ENCODE results near the gene SV2C.

- TF ChIP-seq POLR2A (IDR thresholded peaks at IDR 0.05; ENCODE audit: borderline replicate concordance, extremely low read depth, insufficient read depth, insufficient read length) (no peak), REST (IDR thresholded peaks at IDR 0.05; ENCODE audit: low read depth) (no peak), CTCF (IDR thresholded peaks at IDR 0.05 in 2 of 3, conservative IDR thresholded peaks at IDR 0.05 in 1 of 3; ENCODE audit: borderline replicate concordance in 1 of 3, insufficient read depth in 1 of 3, low read depth in 2 of 3, low read length in 2 of 3) (no peak), ZNF274 (IDR thresholded peaks at IDR 0.05; ENCODE audit: low read depth, low read length) (no peak), YY1 (IDR thresholded peaks at IDR 0.05; ENCODE audit: extremely low read depth, insufficient replicate concordance, low read depth, low read length) (no peak), EGR1 (IDR thresholded peaks at IDR 0.05; ENCODE audit: low read depth) (no peak), EZH2phosphoT487 (IDR thresholded peaks at IDR 0.05; ENCODE audit: borderline replicate concordance) (no peak)
Measured at GRCh38 chr5:76250463-76250862, 167.3 kb downstream of the SV2C start.

All from HCT116 (cell line).